Astrocyte of the cerebellum (primary cell): Measurements from ENCODE around the gene SBNO1.
"Not testable (repeated sequence)": the region's sequence is repeated elsewhere in the genome, so short reads cannot be mapped to it uniquely, and the experiment has no call there.

ENCODE experiments used
- DNase-seq: peaks from one replicate; pipeline ENCODE4 v3.0.0-alpha.2; 2011; ENCODE audit warnings: low read depth
- H3K4me3 ChIP-seq: 2 replicates; pipeline ENCODE4 v1.5.1; 2011; ENCODE audit warnings: mild to moderate bottlenecking, low read depth, low read length, moderate library complexity
- in situ Hi-C: cut with HindIII; loops from 2 replicates; pipeline ENCODE4 v1.10.0; 2017; ENCODE audit warnings: low sequenced_read_pairs
- TF ChIP-seq, protein P1 (sequence below): IDR thresholded peaks from 2 replicates; pipeline ENCODE4 v1.5.1; 2012; ENCODE audit warnings: low read length, low read depth, moderate library complexity, mild to moderate bottlenecking; ENCODE audit errors: missing control alignments

SBNO1 gene

DNA sequence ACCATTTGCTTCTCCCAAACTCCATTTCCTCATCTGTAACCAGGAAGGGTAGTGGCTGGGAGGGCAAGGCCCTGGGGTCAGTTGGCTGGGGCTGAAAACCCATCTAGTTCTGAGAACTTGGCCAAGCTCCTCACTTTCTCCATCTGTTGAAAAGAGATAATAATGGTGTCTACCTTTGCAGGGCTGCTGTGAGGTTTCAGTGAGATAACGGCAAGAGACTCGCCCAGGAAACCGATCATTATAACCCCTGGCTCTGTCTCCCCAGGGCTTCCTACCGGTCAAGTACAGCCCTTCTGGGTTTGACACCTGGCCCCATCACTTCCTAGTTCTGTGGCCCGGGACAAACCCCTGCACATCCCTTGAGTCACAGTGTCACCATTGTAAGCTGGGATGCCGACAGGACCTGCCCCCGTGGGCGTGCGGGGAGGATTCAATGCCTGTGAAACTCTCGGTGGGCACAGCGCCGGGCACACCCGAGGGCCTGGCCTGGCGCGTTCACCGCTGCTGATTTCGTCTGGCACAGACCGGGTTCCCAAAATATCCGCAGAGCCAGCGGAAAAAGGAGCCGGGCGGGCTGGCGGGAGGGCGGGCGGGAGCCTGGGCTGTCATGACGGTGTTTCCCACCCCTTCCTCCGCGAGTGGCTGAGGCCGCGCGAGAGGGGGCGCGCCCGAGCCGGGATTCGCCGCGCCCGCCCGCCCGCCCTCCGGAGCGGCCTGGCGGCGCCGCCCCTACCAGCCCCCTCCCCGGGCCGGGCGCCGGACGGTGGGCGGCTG lies 23.7 kb upstream of the SBNO1 start:
- TF ChIP-seq, protein P1, sequence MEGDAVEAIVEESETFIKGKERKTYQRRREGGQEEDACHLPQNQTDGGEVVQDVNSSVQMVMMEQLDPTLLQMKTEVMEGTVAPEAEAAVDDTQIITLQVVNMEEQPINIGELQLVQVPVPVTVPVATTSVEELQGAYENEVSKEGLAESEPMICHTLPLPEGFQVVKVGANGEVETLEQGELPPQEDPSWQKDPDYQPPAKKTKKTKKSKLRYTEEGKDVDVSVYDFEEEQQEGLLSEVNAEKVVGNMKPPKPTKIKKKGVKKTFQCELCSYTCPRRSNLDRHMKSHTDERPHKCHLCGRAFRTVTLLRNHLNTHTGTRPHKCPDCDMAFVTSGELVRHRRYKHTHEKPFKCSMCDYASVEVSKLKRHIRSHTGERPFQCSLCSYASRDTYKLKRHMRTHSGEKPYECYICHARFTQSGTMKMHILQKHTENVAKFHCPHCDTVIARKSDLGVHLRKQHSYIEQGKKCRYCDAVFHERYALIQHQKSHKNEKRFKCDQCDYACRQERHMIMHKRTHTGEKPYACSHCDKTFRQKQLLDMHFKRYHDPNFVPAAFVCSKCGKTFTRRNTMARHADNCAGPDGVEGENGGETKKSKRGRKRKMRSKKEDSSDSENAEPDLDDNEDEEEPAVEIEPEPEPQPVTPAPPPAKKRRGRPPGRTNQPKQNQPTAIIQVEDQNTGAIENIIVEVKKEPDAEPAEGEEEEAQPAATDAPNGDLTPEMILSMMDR = no peak
- DNase-seq = no peak
- in situ Hi-C loops = no loop called here

GRCh38 chr12:123387508-123388176 lies 23.0 kb upstream of the SBNO1 start:
- in situ Hi-C loops = no loop called here
- no peak for DNase-seq
- TF ChIP-seq, protein P1 = no peak
- H3K4me3 ChIP-seq = peak overlapping the region; percentile 65

More for the DNA sequence above, 23.7 kb upstream of the SBNO1 start:
- peak overlapping the region; percentile 65 for H3K4me3 ChIP-seq

DNA sequence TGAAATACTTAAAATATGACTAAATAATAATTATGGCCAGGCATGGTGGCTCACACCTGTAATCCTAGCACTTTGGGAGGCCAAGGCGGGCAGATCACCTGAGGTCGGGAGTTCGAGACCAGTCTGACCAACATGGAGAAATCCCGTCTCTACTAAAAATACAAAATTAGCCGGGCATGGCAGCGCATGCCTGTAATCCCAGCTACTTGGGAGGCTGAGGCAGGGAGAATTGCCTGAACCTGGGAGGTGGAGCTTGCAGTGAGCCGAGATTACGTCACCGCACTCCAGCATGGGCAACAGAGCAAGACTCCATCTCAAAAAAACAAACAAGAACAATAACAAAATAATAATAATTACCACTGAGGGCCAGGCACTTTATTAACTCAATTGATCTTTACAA lies 20.9 kb upstream of the SBNO1 start:
- H3K4me3 ChIP-seq, DNase-seq: not testable (repeated sequence)

DNA sequence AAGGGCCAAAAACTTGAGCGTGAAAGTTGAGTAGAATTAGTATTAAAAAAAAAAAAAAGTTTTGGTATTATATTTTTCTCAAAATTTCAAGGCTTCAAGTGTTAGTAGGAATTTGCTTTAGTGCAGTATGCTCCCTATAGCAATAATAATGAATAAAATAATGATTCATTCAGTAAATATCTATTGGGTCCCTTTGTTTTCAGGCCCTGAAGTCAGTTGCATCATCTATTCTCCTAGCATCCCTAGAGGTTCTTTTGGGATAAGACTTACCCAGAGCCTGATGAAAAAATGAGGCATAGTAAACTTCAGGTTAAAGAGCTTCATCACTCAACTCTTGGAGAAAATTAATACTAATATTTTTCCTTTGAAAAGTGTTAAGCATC lies 20.3 kb upstream of the SBNO1 start:
- in situ Hi-C loops = no loop called here
- H3K4me3 ChIP-seq = peak overlapping the region; percentile 77
- DNase-seq = no peak
- TF ChIP-seq, protein P1 = no peak

More for the DNA sequence above, 20.9 kb upstream of the SBNO1 start:
- in situ Hi-C loops = not testable (repeated sequence)

DNA sequence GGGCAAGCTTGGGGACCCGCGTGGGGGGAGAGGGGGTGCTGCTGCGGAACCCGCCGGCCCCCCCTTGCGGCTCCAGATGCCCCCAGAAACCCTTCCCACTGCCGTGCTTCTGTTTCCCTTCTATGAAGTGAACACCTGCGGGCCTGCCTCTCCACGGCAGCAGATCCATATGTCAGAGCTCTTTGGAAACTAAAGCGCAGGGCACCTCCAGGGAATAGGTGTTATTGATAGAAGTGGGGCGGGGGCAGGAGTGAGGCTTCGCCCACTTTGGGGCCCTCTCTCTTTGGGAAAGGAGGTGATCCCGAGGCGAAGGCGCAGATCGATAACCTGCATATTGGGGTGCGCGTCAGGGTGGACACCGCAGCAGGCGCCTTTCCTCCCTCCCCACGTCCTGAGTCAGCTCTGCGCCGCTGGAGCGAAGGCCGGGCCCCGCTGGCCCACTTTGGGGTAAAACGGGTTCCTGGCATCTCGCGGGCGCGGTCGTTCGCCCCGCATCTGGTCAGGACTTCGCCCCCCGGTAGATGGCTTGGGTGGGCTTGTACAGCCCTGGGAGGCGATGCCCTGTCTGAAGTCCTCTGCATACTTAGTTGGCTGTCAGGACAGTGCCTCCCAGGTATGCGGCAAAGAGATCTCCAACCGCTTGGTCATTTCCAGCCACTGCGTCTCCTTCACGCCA lies 19.8 kb upstream of the SBNO1 start:
- no peak for DNase-seq
- TF ChIP-seq, protein P1 = no peak
- peak overlapping the region; percentile 77 for H3K4me3 ChIP-seq
- in situ Hi-C loops = no loop called here

DNA sequence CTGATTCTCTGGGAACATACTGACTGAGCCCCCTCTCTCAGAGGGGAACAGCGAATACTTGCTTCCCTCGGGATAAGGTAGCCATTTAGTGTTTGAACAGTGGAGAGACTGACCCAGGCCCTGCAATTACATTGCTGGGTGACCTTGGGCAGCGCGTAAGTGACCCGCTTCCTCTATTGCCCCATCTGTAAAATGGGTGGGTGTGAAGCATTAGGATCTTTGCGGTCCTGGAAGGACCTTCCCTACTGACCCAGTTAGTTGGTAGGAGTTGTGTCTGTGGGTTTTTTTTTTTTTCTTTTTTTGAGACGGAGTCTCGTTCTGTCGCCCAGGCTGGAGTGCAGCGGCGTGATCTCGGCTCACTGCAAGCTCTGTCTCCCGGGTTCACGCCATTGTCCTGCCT lies 18.0 kb upstream of the SBNO1 start:
- DNase-seq = no peak
- in situ Hi-C loops = no loop called here
- TF ChIP-seq, protein P1 = no peak
- H3K4me3 ChIP-seq = no peak overlapping the region

DNA sequence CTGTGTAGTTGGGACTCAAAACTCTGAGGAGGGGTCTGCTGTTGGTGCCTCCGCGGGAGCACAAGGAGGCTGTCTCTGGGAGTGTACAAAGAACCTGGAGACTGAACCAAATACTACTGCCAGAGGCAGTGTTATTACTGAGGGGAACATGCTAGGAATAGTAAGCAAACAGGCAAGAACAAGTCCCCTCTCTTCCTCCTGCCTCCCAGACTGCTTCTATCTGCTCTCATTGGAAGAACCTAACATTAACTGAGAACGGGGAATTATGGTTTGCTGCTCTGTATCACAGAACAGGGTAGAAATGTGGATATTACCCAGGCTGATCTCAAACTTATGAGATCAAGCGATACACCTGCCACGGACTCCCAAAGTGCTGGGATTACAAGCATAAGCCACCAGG lies 14.7 kb upstream of the SBNO1 start:
- TF ChIP-seq, protein P1 = no peak
- no peak overlapping the region for H3K4me3 ChIP-seq
- in situ Hi-C loops = no loop called here
- no peak for DNase-seq

- in situ Hi-C loops, DNase-seq: not testable (repeated sequence)
Observed at GRCh38 chr12:123372415-123372814, 7.8 kb upstream of the SBNO1 start.

GRCh38 chr12:123371667-123372368 lies 7.2 kb upstream of the SBNO1 start:
- in situ Hi-C loops, DNase-seq, H3K4me3 ChIP-seq: not testable (repeated sequence)

More at GRCh38 chr12:123372415-123372814, 7.8 kb upstream of the SBNO1 start:
- not testable (repeated sequence) for H3K4me3 ChIP-seq
